Testis (tissue), 3 donors: ENCODE measurements around the gene FASLG. TPM values are rescaled to one million over a fixed set of nuclear protein-coding genes. Genes with fewer than 3 reads are reported as not detected.

Experiments used
- DNase-seq: peaks from one replicate; pipeline ENCODE4 v3.0.0-alpha.2; 2019
- H3K27ac ChIP-seq, 2 donors: fragments of 200-600 bp; sonication (generic); one replicate each; pipeline ENCODE4 v1.5.1; 2019
- H3K27me3 ChIP-seq: fragments of 200-600 bp; sonication (generic); one replicate; pipeline ENCODE4 v1.5.1; 2019
- H3K36me3 ChIP-seq: fragments of 200-600 bp; sonication (generic); one replicate; pipeline ENCODE4 v1.5.1; 2017; ENCODE audit warnings: low read depth; ENCODE audit errors: missing control alignments
- H3K4me1 ChIP-seq: fragments of 200-600 bp; sonication (generic); one replicate; pipeline ENCODE4 v1.5.1; 2019
- H3K4me3 ChIP-seq, 2 donors: fragments of 200-600 bp; sonication (generic); one replicate each; pipeline ENCODE4 v1.5.1; 2017 to 2019
- H3K9me3 ChIP-seq: fragments of 200-600 bp; sonication (generic); one replicate; pipeline ENCODE4 v1.5.1; 2017
- CTCF ChIP-seq, 3 experiments: fragments of 450-650 bp in 2 of 3; fragments of 200-600 bp in 1 of 3; sonication (generic) in 1 of 3; IDR thresholded peaks; one replicate each; pipeline ENCODE4 v1.5.1; 2016 to 2019; ENCODE audit warnings: antibody characterized with exemption in 3 of 3, mild to moderate bottlenecking in 2 of 3, moderate library complexity in 1 of 3
- POLR2A ChIP-seq: fragments of 450-650 bp; IDR thresholded peaks from one replicate; pipeline ENCODE4 v1.6.1; 2017; ENCODE audit warnings: antibody characterized with exemption, mild to moderate bottlenecking, moderate library complexity
- WGBS, 2 donors: methylation state at CpG; one replicate each; pipeline ENCODE4 v1.1.5; 2018; 5-methylcytosine and 5-hydroxymethylcytosine counted together
- intact Hi-C: fragments of 100-400 bp; cut with DNase I; formaldehyde crosslinking; loops from one replicate; pipeline ENCODE4 v1.15.1; 2023; ENCODE audit warnings: low total_unique reads
- polyA plus RNA-seq: library from polyadenylated mRNA; stranded (reverse); fragments of 350-450 nt; fragmentation: Illumina TruSeq; extraction: RNeasy Lipid Tissue Mini Kit (QIAGEN cat#74804); gene quantifications from one replicate; pipeline ENCODE4 v1.2.3, GENCODE V29; 2014; ENCODE audit warnings: low read depth, low replicate concordance; ENCODE audit not compliant: insufficient read depth
- total RNA-seq, 2 donors: library from RNA; depleted of rRNA; stranded (reverse); fragments of >200 nt; gene quantifications; one replicate each; pipeline ENCODE4 v1.2.3, GENCODE V29; 2016

The FASLG gene
- total and polyA plus RNA-seq, 3 donors from 2014 or later: not detected

- H3K27me3 ChIP-seq: no peaks in the 10 kb centered on the region
- intact Hi-C loops: no loop called here
- no peak overlapping the region for H3K27ac ChIP-seq
- no peaks in the 10 kb centered on the region for H3K36me3 ChIP-seq
- TF ChIP-seq CTCF (IDR thresholded peaks at IDR 0.05): no peak
- no peak for TF ChIP-seq POLR2A
- H3K4me1 ChIP-seq: no peaks in the 10 kb centered on the region
- WGBS, 2 donors: 93% methylated on average over 11 of the region's 11 CpGs
- no peak for DNase-seq
- H3K9me3 ChIP-seq: no peaks in the 10 kb centered on the region
- H3K4me3 ChIP-seq: no peak overlapping the region
These were observed 28.7 kb upstream of the FASLG start for GRCh38 chr1:172630056-172630818.

GRCh38 chr1:172630868-172631267 is 28.0 kb upstream of the FASLG start:
- H3K27me3 ChIP-seq: no peaks in the 10 kb centered on the region
- 85 to 88% methylated on average over 3 of the region's 3 CpGs for WGBS, 2 donors
- intact Hi-C loops: no loop called here
- TF ChIP-seq CTCF (IDR thresholded peaks at IDR 0.05): no peak
- no peak overlapping the region for H3K4me3 ChIP-seq
- no peaks in the 10 kb centered on the region for H3K9me3 ChIP-seq
- no peaks in the 10 kb centered on the region for H3K4me1 ChIP-seq
- no peak overlapping the region for H3K27ac ChIP-seq
- H3K36me3 ChIP-seq: no peaks in the 10 kb centered on the region
- DNase-seq: no peak

GRCh38 chr1:172637522-172637921 is 21.4 kb upstream of the FASLG start:
- intact Hi-C loops: no loop called here
- H3K27me3 ChIP-seq: no peaks in the 10 kb centered on the region
- H3K27ac ChIP-seq: no peak overlapping the region
- H3K9me3 ChIP-seq: no peaks in the 10 kb centered on the region
- no peak overlapping the region for H3K4me3 ChIP-seq
- WGBS, 2 donors: 92 to 100% methylated on average over 2 of the region's 2 CpGs
- DNase-seq: no peak
- no peaks in the 10 kb centered on the region for H3K4me1 ChIP-seq
- no peak for TF ChIP-seq CTCF (IDR thresholded peaks at IDR 0.05)
- TF ChIP-seq POLR2A: no peak
- no peaks in the 10 kb centered on the region for H3K36me3 ChIP-seq

- H3K4me1 ChIP-seq: no peaks in the 10 kb centered on the region
- H3K27me3 ChIP-seq: no peaks in the 10 kb centered on the region
- H3K27ac ChIP-seq: no peak overlapping the region
- 85 to 92% methylated on average over 2 of the region's 2 CpGs for WGBS, 2 donors
- H3K4me3 ChIP-seq: no peak overlapping the region
- H3K9me3 ChIP-seq: no peaks in the 10 kb centered on the region
- intact Hi-C loops: no loop called here
- TF ChIP-seq CTCF (IDR thresholded peaks at IDR 0.05): no peak
- TF ChIP-seq POLR2A: no peak
- no peaks in the 10 kb centered on the region for H3K36me3 ChIP-seq
- no peak for DNase-seq
These were observed 20.7 kb upstream of the FASLG start for GRCh38 chr1:172638249-172638648.
